ENCODE data around the gene TMEM132D.

GRCh38 chr12:129571901-129572494 lies 331.8 kb downstream of the TMEM132D start:
- TF ChIP-seq CTCF (IDR thresholded peaks at IDR 0.05; ENCODE audit: low read depth, low read length) (no peak), POLR2A (IDR thresholded peaks at IDR 0.05; ENCODE audit: extremely low read depth, insufficient read length) (no peak), MAX (IDR thresholded peaks at IDR 0.05; ENCODE audit: low read depth, low read length) (no peak), MYC (IDR thresholded peaks at IDR 0.05; ENCODE audit: low read depth, low read length) (no peak)
